ENCODE results near the gene GALNTL6. TPM values are rescaled to one million over a fixed set of nuclear protein-coding genes. Genes with fewer than 3 reads are reported as not detected.

GALNTL6 gene
- total RNA-seq, 1 experiment from 2014 or later = not detected

DNA sequence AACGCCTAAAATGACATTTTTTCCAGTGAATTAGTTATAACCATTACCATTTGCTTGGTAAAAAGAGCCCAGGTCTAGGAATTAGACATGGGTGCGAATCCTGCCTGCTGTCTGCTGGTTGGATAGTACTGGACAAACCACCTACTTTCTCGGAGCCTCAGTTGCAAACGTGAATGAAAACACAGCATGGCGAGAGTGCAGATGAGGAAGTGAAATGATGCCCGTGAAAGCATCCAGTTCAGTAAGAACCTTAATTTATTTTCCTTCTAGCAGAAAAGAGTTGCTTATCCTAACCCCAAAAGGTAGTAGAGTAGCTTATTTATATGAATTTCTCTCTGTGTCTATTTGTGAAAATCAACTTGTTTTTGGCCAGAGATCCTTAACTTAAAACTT, 1184.0 kb downstream of the GALNTL6 start:
- Mint-ChIP-seq H3K9me3 (ENCODE audit: unreplicated experiment) (no peaks in the 10 kb centered on the region), H3K36me3 (ENCODE audit: insufficient read depth, unreplicated experiment) (no peaks in the 10 kb centered on the region), H3K4me3 (ENCODE audit: unreplicated experiment) (no peak overlapping the region), H3K27ac (ENCODE audit: low read depth, unreplicated experiment) (no peak overlapping the region), H3K4me1 (ENCODE audit: insufficient read depth, unreplicated experiment) (peaks cover 52% of the 10 kb centered on the region), H3K27me3 (ENCODE audit: insufficient read depth, unreplicated experiment) (no peaks in the 10 kb centered on the region)
- intact Hi-C loops (cut with micrococcal nuclease) = no loop called here
- POLR2A ChIA-PET = interaction anchor here (1.0 to 3.0 kb wide), 8 partner anchors 11 to 337 kb away, joined by 3 to 19 read pairs (median 5); partner anchors contain the start of gene HMGB2
- TF ChIP-seq, protein P1, sequence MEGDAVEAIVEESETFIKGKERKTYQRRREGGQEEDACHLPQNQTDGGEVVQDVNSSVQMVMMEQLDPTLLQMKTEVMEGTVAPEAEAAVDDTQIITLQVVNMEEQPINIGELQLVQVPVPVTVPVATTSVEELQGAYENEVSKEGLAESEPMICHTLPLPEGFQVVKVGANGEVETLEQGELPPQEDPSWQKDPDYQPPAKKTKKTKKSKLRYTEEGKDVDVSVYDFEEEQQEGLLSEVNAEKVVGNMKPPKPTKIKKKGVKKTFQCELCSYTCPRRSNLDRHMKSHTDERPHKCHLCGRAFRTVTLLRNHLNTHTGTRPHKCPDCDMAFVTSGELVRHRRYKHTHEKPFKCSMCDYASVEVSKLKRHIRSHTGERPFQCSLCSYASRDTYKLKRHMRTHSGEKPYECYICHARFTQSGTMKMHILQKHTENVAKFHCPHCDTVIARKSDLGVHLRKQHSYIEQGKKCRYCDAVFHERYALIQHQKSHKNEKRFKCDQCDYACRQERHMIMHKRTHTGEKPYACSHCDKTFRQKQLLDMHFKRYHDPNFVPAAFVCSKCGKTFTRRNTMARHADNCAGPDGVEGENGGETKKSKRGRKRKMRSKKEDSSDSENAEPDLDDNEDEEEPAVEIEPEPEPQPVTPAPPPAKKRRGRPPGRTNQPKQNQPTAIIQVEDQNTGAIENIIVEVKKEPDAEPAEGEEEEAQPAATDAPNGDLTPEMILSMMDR (IDR thresholded peaks at IDR 0.05; ENCODE audit: unreplicated experiment) = no peak
- CTCF ChIA-PET = interaction anchor here (0.6 to 4.0 kb wide), 4 partner anchors 16 to 100 kb away, joined by 3 to 22 read pairs (median 4); no protein-coding TSS in a partner anchor
- BruUV-seq (replicated peaks) = no TSS peak
- no peak for DNase-seq (ENCODE audit: unreplicated experiment)

DNA sequence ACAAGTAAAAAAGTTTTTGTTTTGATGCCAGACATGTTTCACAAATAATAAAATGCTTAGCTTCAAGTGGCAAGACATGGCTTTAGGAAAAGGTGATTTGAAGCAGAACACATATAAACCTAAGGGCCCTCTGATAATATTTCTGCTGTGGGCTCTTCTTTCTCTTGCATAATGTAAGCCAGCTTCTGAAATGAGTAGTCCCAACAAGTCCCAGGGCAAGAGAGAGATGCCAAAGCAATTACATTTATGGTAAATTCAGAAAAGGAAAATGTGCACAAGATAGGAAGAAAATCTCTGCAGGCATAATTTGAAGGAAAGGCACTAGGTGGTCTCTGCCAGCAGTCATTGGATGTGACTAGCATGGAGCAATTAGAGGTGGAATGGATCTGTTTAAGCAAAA, 1184.7 kb downstream of the GALNTL6 start:
- Mint-ChIP-seq H3K27me3 (ENCODE audit: insufficient read depth, unreplicated experiment) (no peaks in the 10 kb centered on the region), H3K4me1 (ENCODE audit: insufficient read depth, unreplicated experiment) (peaks cover 52% of the 10 kb centered on the region), H3K4me3 (ENCODE audit: unreplicated experiment) (no peak overlapping the region), H3K27ac (ENCODE audit: low read depth, unreplicated experiment) (no peak overlapping the region), H3K9me3 (ENCODE audit: unreplicated experiment) (no peaks in the 10 kb centered on the region), H3K36me3 (ENCODE audit: insufficient read depth, unreplicated experiment) (no peaks in the 10 kb centered on the region)
- POLR2A ChIA-PET = interaction anchor here (0.8 to 3.0 kb wide), 8 partner anchors 12 to 213 kb away, joined by 3 to 19 read pairs (median 3); no protein-coding TSS in a partner anchor
- CTCF ChIA-PET = interaction anchor here (0.6 to 4.0 kb wide), 2 partner anchors 11 to 16 kb away, joined by 3 to 22 read pairs; no protein-coding TSS in a partner anchor
- no TSS peak for BruUV-seq (replicated peaks)
- intact Hi-C loops (cut with micrococcal nuclease) = no loop called here
- no peak for DNase-seq (ENCODE audit: unreplicated experiment)
- TF ChIP-seq, protein P1 (IDR thresholded peaks at IDR 0.05; ENCODE audit: unreplicated experiment) = no peak

DNA sequence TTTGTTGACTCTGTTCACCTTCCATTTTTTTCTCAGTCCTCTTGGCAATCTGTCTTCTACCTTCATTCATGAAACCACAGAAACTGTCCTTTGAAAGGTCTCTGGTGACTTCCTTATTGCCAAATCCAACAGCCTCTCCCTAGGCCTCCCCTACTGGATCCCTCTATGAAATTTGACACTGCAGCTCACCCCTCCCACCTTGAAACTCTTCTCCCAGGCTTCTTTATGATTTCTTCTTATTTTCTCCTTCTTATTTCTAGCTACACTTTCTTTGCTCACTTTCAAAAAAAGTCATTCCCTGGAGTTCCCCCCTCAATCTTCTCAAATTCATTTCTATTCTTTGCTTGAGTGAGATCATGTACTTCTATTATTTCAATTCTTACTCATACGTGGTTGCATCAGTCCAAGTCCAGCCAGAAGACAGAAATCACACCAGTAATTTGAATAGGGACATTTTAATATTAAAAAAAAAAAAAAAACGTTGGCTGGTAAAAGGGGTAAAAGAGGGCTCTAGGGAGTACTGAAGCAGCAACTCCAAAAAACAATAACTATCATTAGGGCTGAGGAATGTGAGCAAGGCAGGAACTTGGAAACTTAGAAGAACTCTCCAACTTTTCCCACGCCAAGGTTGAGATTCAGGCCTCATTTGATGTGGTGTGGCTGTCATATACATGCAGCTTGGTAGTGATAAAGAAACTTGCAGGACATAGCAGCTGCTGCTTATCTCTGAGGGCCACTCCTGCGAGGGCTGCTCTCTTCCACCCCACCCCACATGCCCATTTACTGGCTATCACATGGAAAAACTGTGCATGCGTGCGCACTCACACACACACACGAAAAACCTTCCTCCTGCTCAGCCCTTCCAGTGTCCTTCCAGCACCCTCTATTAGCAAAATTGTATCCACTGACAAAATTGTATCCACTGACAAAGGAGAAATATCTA, 1185.6 kb downstream of the GALNTL6 start:
- Mint-ChIP-seq H3K9me3 (ENCODE audit: unreplicated experiment) (no peaks in the 10 kb centered on the region), H3K36me3 (ENCODE audit: insufficient read depth, unreplicated experiment) (no peaks in the 10 kb centered on the region), H3K4me1 (ENCODE audit: insufficient read depth, unreplicated experiment) (peaks cover 52% of the 10 kb centered on the region), H3K27ac (ENCODE audit: low read depth, unreplicated experiment) (peak overlapping the region; percentile 60), H3K4me3 (ENCODE audit: unreplicated experiment) (peak overlapping the region; percentile 15), H3K27me3 (ENCODE audit: insufficient read depth, unreplicated experiment) (peaks cover 7% of the 10 kb centered on the region)
- TF ChIP-seq, protein P1 (IDR thresholded peaks at IDR 0.05; ENCODE audit: unreplicated experiment) = no peak
- ChIA-PET CTCF (interaction anchor here (0.6 to 4.0 kb wide), 2 partner anchors 12 to 15 kb away, joined by 3 to 22 read pairs; no protein-coding TSS in a partner anchor), POLR2A (interaction anchor here (0.7 to 3.0 kb wide), 6 partner anchors 13 to 87 kb away, joined by 3 to 19 read pairs (median 3); no protein-coding TSS in a partner anchor)
- intact Hi-C loops (cut with micrococcal nuclease) = no loop called here
- DNase-seq (ENCODE audit: unreplicated experiment) = peak; percentile 77
- BruUV-seq (replicated peaks) = no TSS peak

- Mint-ChIP-seq H3K9me3 (ENCODE audit: unreplicated experiment) (no peaks in the 10 kb centered on the region), H3K27me3 (ENCODE audit: insufficient read depth, unreplicated experiment) (peaks cover 35% of the 10 kb centered on the region)
- CTCF ChIA-PET = interaction anchor here (1.0 to 1.5 kb wide), 3 partner anchors 23 to 256 kb away, joined by 3 to 4 read pairs (median 3); no protein-coding TSS in a partner anchor
Measured at GRCh38 chr4:173001571-173001970, 1188.4 kb downstream of the GALNTL6 start.

More at GRCh38 chr4:173001571-173001970, 1188.4 kb downstream of the GALNTL6 start:
- no peak overlapping the region for H3K4me3 Mint-ChIP-seq (ENCODE audit: unreplicated experiment)
- H3K36me3 Mint-ChIP-seq (ENCODE audit: insufficient read depth, unreplicated experiment) = no peaks in the 10 kb centered on the region
- TF ChIP-seq, protein P1 (IDR thresholded peaks at IDR 0.05; ENCODE audit: unreplicated experiment) = no peak
- DNase-seq (ENCODE audit: unreplicated experiment) = peak; percentile 73
- POLR2A ChIA-PET = no interaction called here
- BruUV-seq (replicated peaks) = no TSS peak
- no peak overlapping the region for H3K27ac Mint-ChIP-seq (ENCODE audit: low read depth, unreplicated experiment)
- peaks cover 41% of the 10 kb centered on the region for H3K4me1 Mint-ChIP-seq (ENCODE audit: insufficient read depth, unreplicated experiment)
- intact Hi-C loops (cut with micrococcal nuclease) = no loop called here
